CD4-positive, alpha-beta memory T cell (primary cell): ENCODE data around the gene AKAP13. TPM values are rescaled to one million over a fixed set of nuclear protein-coding genes. Genes with fewer than 3 reads are reported as not detected.

ENCODE experiments used
- CTCF ChIA-PET: fragments of 350-600 bp; sonication (Branson Sonifier 250); formaldehyde crosslinking; loops from one replicate; lab custom pipeline; 2021; ENCODE audit warnings: inconsistent platforms; ENCODE audit not compliant: partially characterized antibody; lab: Charles Lee
- POLR2A ChIA-PET: fragments of 350-600 bp; sonication (Branson Sonifier 250); formaldehyde crosslinking; loops from one replicate; lab custom pipeline; 2021; ENCODE audit not compliant: partially characterized antibody; lab: Charles Lee
- DNase-seq, 5 donors: peaks; one replicate each; pipeline versions ENCODE4 v3.0.0 to v3.0.0-alpha.2; 2020 to 2022; ENCODE audit warnings: mixed read lengths in 1 of 5
- H3K27ac ChIP-seq: one replicate; pipeline ENCODE4 v1.7.0; 2013; ENCODE audit warnings: low read depth, low read length
- H3K27me3 ChIP-seq: 2 replicates; pipeline ENCODE4 v1.7.0; 2013; ENCODE audit warnings: mild to moderate bottlenecking, low read length, moderate library complexity; ENCODE audit not compliant: insufficient read depth
- H3K36me3 ChIP-seq: 2 replicates; pipeline ENCODE4 v1.7.0; 2013; ENCODE audit warnings: mild to moderate bottlenecking, low read length, moderate library complexity; ENCODE audit not compliant: insufficient read depth
- H3K4me1 ChIP-seq: 2 replicates; pipeline ENCODE4 v1.7.0; 2013; ENCODE audit warnings: mild to moderate bottlenecking, low read length, moderate library complexity; ENCODE audit not compliant: insufficient read depth
- H3K4me3 ChIP-seq, 2 donors: one replicate each; pipeline ENCODE4 v1.7.0; 2013; ENCODE audit warnings: low read length in 2 of 2, mild to moderate bottlenecking in 1 of 2
- H3K9me3 ChIP-seq, 2 donors: one replicate each; pipeline ENCODE4 v1.7.0; 2013; ENCODE audit warnings: low read length in 2 of 2, control low read depth in 1 of 2; ENCODE audit not compliant: control insufficient read depth in 1 of 2
- H3K27ac Mint-ChIP-seq, 7 donors: one replicate each; pipeline ENCODE4 v1.8.0; 2020 to 2021; ENCODE audit warnings: mixed read lengths in 7 of 7, mild to moderate bottlenecking in 6 of 7, inconsistent platforms in 3 of 7, moderate library complexity in 3 of 7
- H3K27me3 Mint-ChIP-seq, 2 donors: one replicate each; pipeline ENCODE4 v1.8.0; 2020 to 2021; ENCODE audit warnings: mixed read lengths in 2 of 2
- H3K36me3 Mint-ChIP-seq, 2 donors: one replicate each; pipeline ENCODE4 v1.8.0; 2020 to 2021; ENCODE audit warnings: mixed read lengths in 2 of 2, inconsistent platforms in 1 of 2, mild to moderate bottlenecking in 1 of 2
- H3K4me1 Mint-ChIP-seq, 4 donors: one replicate each; pipeline ENCODE4 v1.8.0; 2020 to 2021; ENCODE audit warnings: mixed read lengths in 4 of 4, mild to moderate bottlenecking in 1 of 4
- H3K4me3 Mint-ChIP-seq, 8 donors: one replicate each; pipeline ENCODE4 v1.8.0; 2020 to 2021; ENCODE audit warnings: mixed read lengths in 8 of 8, mild to moderate bottlenecking in 7 of 8, moderate library complexity in 6 of 8, inconsistent platforms in 3 of 8
- H3K9me3 Mint-ChIP-seq, 8 donors: one replicate each; pipeline ENCODE4 v1.8.0; 2020 to 2021; ENCODE audit warnings: mixed read lengths in 8 of 8, mild to moderate bottlenecking in 5 of 8, inconsistent platforms in 3 of 8, moderate library complexity in 1 of 8
- intact Hi-C: fragments of 100-400 bp; cut with micrococcal nuclease; formaldehyde crosslinking; loops from one replicate; pipeline ENCODE4 v1.15.1; 2023
- polyA plus RNA-seq, 2 donors: library from polyadenylated mRNA; unstranded; fragments of 300-500 nt; fragmentation: Illumina TruSeq; gene quantifications; one replicate each; pipeline ENCODE4 v1.2.3, GENCODE V29; 2021
- total RNA-seq, 2 experiments: library from RNA; stranded (reverse); gene quantifications; one replicate each; pipeline ENCODE4 v1.2.3, GENCODE V29; 2021

The AKAP13 gene
- total and polyA plus RNA-seq, 4 experiments from 2014 or later, result 68.7 to 319 (median 247) TPM

DNA sequence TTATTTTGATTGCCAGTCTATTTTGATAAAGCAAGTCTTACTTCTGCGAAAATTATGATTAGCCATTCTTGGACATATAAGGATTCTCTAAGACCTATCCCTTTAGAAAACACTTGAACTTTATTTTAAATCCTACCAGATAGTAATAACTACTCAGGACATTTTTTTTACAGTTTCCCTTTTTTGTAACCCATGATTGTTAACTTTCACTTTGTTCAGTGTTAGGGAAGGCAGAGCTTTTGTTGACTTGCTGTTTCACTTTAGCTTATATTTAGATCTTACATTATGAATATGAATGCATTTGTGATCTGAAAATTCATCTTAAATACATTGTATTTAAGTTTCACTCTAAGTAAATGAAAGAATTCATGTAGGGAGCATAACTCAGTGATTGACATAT lies 167.0 kb downstream of the AKAP13 start:
- Mint-ChIP-seq H3K27ac (peak overlapping the region in 6 of 7 donors; percentile 1 to 78 (median 43)), H3K4me3 (no peak overlapping the region), H3K4me1 (peaks cover 28 to 40% (median 35%) of the 10 kb centered on the region in 4 donors), H3K36me3 (peaks cover 44 to 54% of the 10 kb centered on the region in 2 donors), H3K27me3 (no peaks in the 10 kb centered on the region), H3K9me3 (no peaks in the 10 kb centered on the region)
- no peak overlapping the region for H3K27ac ChIP-seq
- POLR2A ChIA-PET, result interaction anchor here (1.8 kb wide), 1 partner anchor 53 kb away, joined by 5 read pairs; no protein-coding TSS in a partner anchor
- intact Hi-C loops, result no loop called here
- CTCF ChIA-PET, result interaction anchor here (1.2 kb wide), 1 partner anchor 8 kb away, joined by 3 read pairs; no protein-coding TSS in a partner anchor
- H3K27me3 ChIP-seq, result no peaks in the 10 kb centered on the region
- H3K4me3 ChIP-seq, result no peak overlapping the region
- no peak for DNase-seq
- H3K4me1 ChIP-seq, result peaks cover 12% of the 10 kb centered on the region
- no peaks in the 10 kb centered on the region for H3K36me3 ChIP-seq
- H3K9me3 ChIP-seq, result no peaks in the 10 kb centered on the region

- no peak overlapping the region for H3K4me3 ChIP-seq
- H3K9me3 ChIP-seq, result no peaks in the 10 kb centered on the region
- Mint-ChIP-seq H3K4me1 (peaks cover 12 to 35% (median 27%) of the 10 kb centered on the region in 4 donors), H3K36me3 (peaks cover 36 to 42% of the 10 kb centered on the region in 2 donors), H3K9me3 (no peaks in the 10 kb centered on the region), H3K27me3 (no peaks in the 10 kb centered on the region), H3K4me3 (no peak overlapping the region), H3K27ac (no peak overlapping the region)
- intact Hi-C loops, result no loop called here
- no peaks in the 10 kb centered on the region for H3K27me3 ChIP-seq
- H3K36me3 ChIP-seq, result peaks cover 1% of the 10 kb centered on the region
- POLR2A ChIA-PET, result no interaction called here
- H3K4me1 ChIP-seq, result peaks cover 5% of the 10 kb centered on the region
- H3K27ac ChIP-seq, result no peak overlapping the region
- no peak for DNase-seq
- CTCF ChIA-PET, result no interaction called here
Measured at GRCh38 chr15:85550283-85550682, 169.9 kb downstream of the AKAP13 start.

DNA sequence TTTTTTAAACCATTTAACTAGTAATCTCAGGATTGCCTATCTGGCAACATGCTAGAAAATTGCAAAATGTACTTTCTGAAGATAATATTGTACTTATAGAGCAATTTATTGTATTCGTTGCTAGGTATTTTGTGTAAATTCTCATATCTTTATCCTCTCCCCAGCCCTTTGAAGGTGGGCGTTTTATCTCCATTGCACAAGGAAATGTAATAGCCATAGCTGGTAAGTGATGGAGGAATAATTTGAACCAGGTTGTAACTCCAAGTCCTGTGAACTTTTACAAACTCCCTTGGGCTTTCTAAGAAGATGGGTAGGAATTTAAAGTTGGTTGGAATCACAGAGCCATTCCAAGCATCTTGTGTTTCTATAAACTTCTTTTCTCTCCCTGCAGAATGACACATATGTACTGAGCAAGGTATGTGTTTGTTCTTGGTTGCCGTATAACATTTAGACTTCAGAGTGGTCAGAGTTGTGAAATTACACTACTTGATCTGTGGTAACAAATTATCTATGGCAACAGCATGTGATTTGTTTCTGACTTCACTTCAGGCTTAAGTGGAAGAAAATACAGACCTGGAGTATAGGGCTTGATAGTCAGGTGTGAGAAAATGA lies 170.9 kb downstream of the AKAP13 start:
- H3K27me3 Mint-ChIP-seq, result no peaks in the 10 kb centered on the region
- Histone ChIP-seq H3K36me3 (peaks cover 3% of the 10 kb centered on the region), H3K4me1 (peaks cover 15% of the 10 kb centered on the region), H3K27me3 (no peaks in the 10 kb centered on the region), H3K9me3 (no peaks in the 10 kb centered on the region), H3K4me3 (no peak overlapping the region), H3K27ac (no peak overlapping the region)
- H3K4me3 Mint-ChIP-seq, result no peak overlapping the region
- ChIA-PET POLR2A (no interaction called here), CTCF (no interaction called here)
- DNase-seq, result no peak
- H3K4me1 Mint-ChIP-seq, result peaks cover 16 to 44% (median 31%) of the 10 kb centered on the region in 4 donors
- intact Hi-C loops, result no loop called here
- no peak overlapping the region for H3K27ac Mint-ChIP-seq
- H3K36me3 Mint-ChIP-seq, result peaks cover 26 to 34% of the 10 kb centered on the region in 2 donors
- H3K9me3 Mint-ChIP-seq, result no peaks in the 10 kb centered on the region

- peaks cover 29 to 32% of the 10 kb centered on the region in 2 donors for H3K36me3 Mint-ChIP-seq
- ChIA-PET POLR2A (interaction anchor here (1.0 to 1.3 kb wide), 2 partner anchors 13 to 25 kb away, joined by 3 to 7 read pairs; no protein-coding TSS in a partner anchor), CTCF (interaction anchor here (1.0 kb wide), 1 partner anchor 12 kb away, joined by 3 read pairs; no protein-coding TSS in a partner anchor)
- H3K27me3 Mint-ChIP-seq, result no peaks in the 10 kb centered on the region
- Histone ChIP-seq H3K9me3 (no peaks in the 10 kb centered on the region), H3K27ac (no peak overlapping the region), H3K36me3 (peaks cover 3% of the 10 kb centered on the region), H3K4me1 (peaks cover 35% of the 10 kb centered on the region), H3K4me3 (no peak overlapping the region), H3K27me3 (no peaks in the 10 kb centered on the region)
- no peak for DNase-seq
- intact Hi-C loops, result no loop called here
- H3K4me3 Mint-ChIP-seq, result no peak overlapping the region
- no peaks in the 10 kb centered on the region for H3K9me3 Mint-ChIP-seq
- peaks cover 30 to 60% (median 47%) of the 10 kb centered on the region in 4 donors for H3K4me1 Mint-ChIP-seq
- H3K27ac Mint-ChIP-seq, result peak overlapping the region in 2 of 7 donors; percentile 29 to 43
Measured at GRCh38 chr15:85554852-85555521, 174.6 kb downstream of the AKAP13 start.

DNA sequence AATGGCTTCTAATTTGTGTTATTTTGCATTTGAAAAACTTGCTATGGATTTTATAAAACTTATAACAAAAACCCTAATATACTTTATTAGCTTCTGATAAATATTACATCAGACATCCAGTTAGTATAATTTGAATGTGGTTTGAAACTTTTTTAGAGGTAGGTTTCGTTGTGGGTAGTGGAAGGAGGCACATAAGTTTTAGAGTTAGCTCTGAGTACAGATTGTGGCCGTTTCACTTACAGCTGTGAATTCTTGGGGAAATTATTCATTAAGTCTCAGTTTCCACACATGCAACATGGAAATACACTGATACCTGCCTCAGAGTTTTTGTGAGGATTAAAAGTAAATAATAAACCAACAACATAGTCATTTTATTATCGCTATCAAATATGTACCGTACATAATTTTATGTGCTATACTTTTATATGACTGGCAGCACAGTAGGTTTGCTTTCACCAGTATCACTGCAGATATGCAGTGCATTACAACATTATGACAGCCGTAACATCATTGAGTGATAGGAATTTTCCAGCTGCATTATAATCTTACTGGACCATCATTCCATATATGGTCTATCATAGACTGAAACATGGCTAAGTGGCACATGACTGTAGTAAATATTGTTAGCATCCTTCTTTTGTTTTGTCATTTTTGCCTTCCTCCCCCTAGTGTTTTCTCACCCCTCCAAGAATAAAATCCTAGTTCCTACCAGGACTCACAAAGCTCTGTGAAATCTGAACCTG lies 175.6 kb downstream of the AKAP13 start:
- POLR2A ChIA-PET, result interaction anchor here (1.3 kb wide), 1 partner anchor 24 kb away, joined by 7 read pairs; no protein-coding TSS in a partner anchor
- H3K27ac ChIP-seq, result no peak overlapping the region
- Mint-ChIP-seq H3K4me1 (peaks cover 32 to 60% (median 45%) of the 10 kb centered on the region in 4 donors), H3K4me3 (peak overlapping the region in 3 of 8 donors; percentile 36 to 43 (median 41)), H3K27me3 (no peaks in the 10 kb centered on the region), H3K27ac (peak overlapping the region in 4 of 7 donors; percentile 5 to 81 (median 30)), H3K36me3 (peaks cover 23 to 29% of the 10 kb centered on the region in 2 donors), H3K9me3 (no peaks in the 10 kb centered on the region)
- H3K4me3 ChIP-seq, result no peak overlapping the region
- no peaks in the 10 kb centered on the region for H3K9me3 ChIP-seq
- intact Hi-C loops, result no loop called here
- H3K27me3 ChIP-seq, result no peaks in the 10 kb centered on the region
- CTCF ChIA-PET, result interaction anchor here (0.5 to 1.8 kb wide), 4 partner anchors 13 to 225 kb away, joined by 3 to 4 read pairs (median 4); no protein-coding TSS in a partner anchor
- no peak for DNase-seq
- peaks cover 3% of the 10 kb centered on the region for H3K36me3 ChIP-seq
- peaks cover 35% of the 10 kb centered on the region for H3K4me1 ChIP-seq

- Histone ChIP-seq H3K4me1 (peaks cover 35% of the 10 kb centered on the region), H3K9me3 (no peaks in the 10 kb centered on the region), H3K36me3 (peaks cover 3% of the 10 kb centered on the region), H3K4me3 (no peak overlapping the region), H3K27me3 (no peaks in the 10 kb centered on the region), H3K27ac (no peak overlapping the region)
- Mint-ChIP-seq H3K9me3 (no peaks in the 10 kb centered on the region), H3K4me3 (peak overlapping the region in 3 of 8 donors; percentile 36 to 43 (median 41)), H3K27me3 (no peaks in the 10 kb centered on the region), H3K4me1 (peaks cover 32 to 59% (median 45%) of the 10 kb centered on the region in 4 donors), H3K36me3 (peaks cover 23 to 26% of the 10 kb centered on the region in 2 donors), H3K27ac (peak overlapping the region in 5 of 7 donors; percentile 5 to 81 (median 38))
- POLR2A ChIA-PET, result no interaction called here
- CTCF ChIA-PET, result interaction anchor here (1.2 to 1.8 kb wide), 3 partner anchors 13 to 226 kb away, joined by 3 to 4 read pairs (median 4); no protein-coding TSS in a partner anchor
- intact Hi-C loops, result no loop called here
- DNase-seq, result no peak
Measured at GRCh38 chr15:85556618-85556895, 176.2 kb downstream of the AKAP13 start.
